NCI-H526 treated with DMSO at 0.1 percent for 48 hours (cell line): ENCODE results near the gene SRCIN1.
A peak's percentile ranks its signal among the peaks of the same experiment; 100 is the strongest.

Source experiments
- DNase-seq: peaks from one replicate; lab custom pipeline; 2025; lab: John Stamatoyannopoulos, UW

The SRCIN1 gene

GRCh38 chr17:38578229-38579082, 27.3 kb downstream of the SRCIN1 start:
- DNase-seq = no peak

- no peak for DNase-seq
These were observed 28.0 kb downstream of the SRCIN1 start for GRCh38 chr17:38577645-38578173.

GRCh38 chr17:38577244-38577643, 28.5 kb downstream of the SRCIN1 start:
- no peak for DNase-seq

- no peak for DNase-seq
These were observed 30.0 kb downstream of the SRCIN1 start for GRCh38 chr17:38575781-38576180.

GRCh38 chr17:38574712-38575111, 31.0 kb downstream of the SRCIN1 start:
- no peak for DNase-seq

- DNase-seq = peak; percentile 53
These were observed 32.9 kb downstream of the SRCIN1 start for GRCh38 chr17:38572669-38573365.

- no peak for DNase-seq
These were observed 33.7 kb downstream of the SRCIN1 start for GRCh38 chr17:38571833-38572668.

GRCh38 chr17:38569701-38570512, 35.8 kb downstream of the SRCIN1 start:
- DNase-seq = no peak

GRCh38 chr17:38568845-38569510, 36.8 kb downstream of the SRCIN1 start:
- DNase-seq = no peak

GRCh38 chr17:38568274-38568673, 37.5 kb downstream of the SRCIN1 start:
- no peak for DNase-seq

- DNase-seq = no peak
These were observed 38.4 kb downstream of the SRCIN1 start for GRCh38 chr17:38567350-38567749.

GRCh38 chr17:38566666-38567031, 39.1 kb downstream of the SRCIN1 start:
- no peak for DNase-seq

- no peak for DNase-seq
These were observed 39.7 kb downstream of the SRCIN1 start for GRCh38 chr17:38565853-38566665.

- DNase-seq = no peak
These were observed 40.9 kb downstream of the SRCIN1 start for GRCh38 chr17:38564869-38565268.

GRCh38 chr17:38564254-38564837, 41.4 kb downstream of the SRCIN1 start:
- no peak for DNase-seq

GRCh38 chr17:38563362-38564253, 42.1 kb downstream of the SRCIN1 start:
- DNase-seq = no peak

GRCh38 chr17:38562903-38563302, 42.8 kb downstream of the SRCIN1 start:
- no peak for DNase-seq

- no peak for DNase-seq
These were observed 43.6 kb downstream of the SRCIN1 start for GRCh38 chr17:38562215-38562569.
